HG03575 (cell line): Measurements from ENCODE around the gene TIMP2.
"Not testable (repeated sequence)": the region's sequence is repeated elsewhere in the genome, so short reads cannot be mapped to it uniquely, and the experiment has no call there.

Source experiments
- ATAC-seq: cut with Tn5 transposase; IDR thresholded peaks from one replicate; pipeline ENCODE4 v1.9.1; 2021; ENCODE audit not compliant: unreplicated experiment, insufficient number of reproducible peaks, low FRiP score; ENCODE audit errors: extremely low read depth

TIMP2 gene

GRCh38 chr17:78882540-78883088 lies 42.6 kb downstream of the TIMP2 start:
- no peak for ATAC-seq

DNA sequence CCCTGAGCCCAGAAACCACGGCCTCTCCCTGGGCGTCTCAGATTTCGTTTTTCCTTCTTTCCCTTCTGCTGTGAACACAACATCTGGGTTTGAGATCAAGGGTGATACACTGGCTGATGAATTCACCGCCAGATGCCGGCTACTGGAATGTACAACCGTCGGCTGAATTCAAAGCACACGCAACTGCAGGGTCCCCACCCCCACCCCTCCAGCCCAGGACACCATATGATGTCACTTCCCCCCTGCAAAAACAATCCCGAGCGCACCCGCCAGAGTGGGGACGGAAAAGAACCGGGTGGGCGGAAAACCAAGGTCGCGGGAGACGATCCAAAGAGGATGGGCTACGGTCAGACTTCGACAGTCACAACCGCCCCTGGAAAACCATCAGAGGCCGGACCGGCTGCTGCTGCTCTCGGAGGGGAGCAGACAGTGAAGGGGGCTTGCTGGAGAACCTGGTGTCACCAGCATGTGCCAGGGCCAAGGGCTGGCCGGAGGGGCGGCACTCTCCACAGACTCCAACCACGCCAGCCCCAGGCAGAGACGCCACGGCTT lies 45.5 kb downstream of the TIMP2 start:
- no peak for ATAC-seq

DNA sequence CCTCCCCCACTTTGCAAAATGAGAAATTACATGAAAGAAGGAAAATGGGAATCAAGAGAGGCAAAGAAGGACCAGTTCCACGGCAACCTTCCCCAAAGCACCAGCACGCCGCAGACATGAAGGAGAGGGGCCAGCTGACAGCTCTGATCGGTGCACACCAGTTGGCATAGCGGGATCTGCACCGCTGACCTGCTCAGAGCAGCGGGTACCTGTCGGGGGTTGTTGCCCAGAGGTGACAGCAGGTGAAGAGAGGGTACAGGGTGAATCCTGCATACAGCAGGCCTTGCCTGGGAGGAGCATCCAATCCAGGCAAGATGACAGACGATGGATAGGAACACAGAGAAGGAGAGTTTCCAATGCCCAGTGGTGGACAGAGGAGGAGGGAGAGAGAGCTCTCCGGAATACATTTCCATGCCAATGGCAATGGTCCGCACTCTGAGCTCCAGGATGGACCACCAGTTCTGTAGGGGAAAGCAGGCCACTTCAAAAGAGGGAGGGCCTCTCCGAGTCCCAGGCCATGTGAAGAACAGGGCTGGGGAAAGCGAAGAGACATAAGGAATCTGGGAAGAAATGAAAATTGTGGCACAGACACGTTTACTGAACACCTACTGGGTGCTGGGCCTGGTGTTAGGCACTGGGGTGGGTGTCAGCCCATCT lies 46.2 kb downstream of the TIMP2 start:
- no peak for ATAC-seq

DNA sequence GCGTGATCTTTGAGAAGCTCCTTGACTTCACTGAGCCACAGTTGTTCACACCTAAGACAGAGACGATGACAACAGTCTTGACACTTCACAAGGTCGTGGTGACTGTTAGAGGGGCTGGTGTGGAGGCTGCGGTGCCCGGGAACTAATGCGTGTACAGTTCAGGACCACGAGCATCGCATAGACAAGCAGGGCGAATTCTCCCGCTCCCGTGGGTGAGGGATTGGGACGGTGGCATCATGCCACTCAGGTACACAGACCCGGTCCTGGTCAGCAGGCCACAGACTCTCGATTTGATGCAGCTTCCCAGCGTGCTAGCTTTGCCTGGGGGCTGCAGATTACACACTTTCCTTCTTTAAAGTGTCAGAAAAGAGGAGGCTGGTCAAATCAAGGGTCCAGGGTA lies 46.9 kb downstream of the TIMP2 start:
- ATAC-seq = no peak

- ATAC-seq = not testable (repeated sequence)
These were observed 48.2 kb downstream of the TIMP2 start for GRCh38 chr17:78876954-78877517.

- no peak for ATAC-seq
These were observed 49.0 kb downstream of the TIMP2 start for GRCh38 chr17:78876094-78876597.

GRCh38 chr17:78875363-78876093 lies 49.7 kb downstream of the TIMP2 start:
- ATAC-seq = no peak

- ATAC-seq = no peak
These were observed 51.5 kb downstream of the TIMP2 start for GRCh38 chr17:78873519-78874340.

DNA sequence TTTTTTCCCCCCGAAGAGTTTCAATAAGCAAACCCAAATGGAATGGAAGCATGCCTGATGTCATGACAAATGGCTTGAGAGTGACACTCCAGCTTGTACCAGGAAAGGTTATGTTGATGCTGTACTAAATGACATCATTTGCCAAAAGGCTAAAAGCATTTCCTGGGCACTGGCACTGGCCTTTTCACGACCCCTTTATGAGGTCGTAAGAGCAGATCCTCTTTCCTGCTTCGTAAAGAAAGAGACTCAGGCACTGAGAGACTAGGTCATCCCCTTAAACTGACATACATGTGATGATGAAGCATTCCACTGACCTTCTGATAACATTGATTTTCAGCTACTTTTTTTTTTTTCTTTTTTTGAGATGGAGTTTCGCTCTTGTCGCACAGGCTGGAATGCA lies 52.7 kb downstream of the TIMP2 start:
- no peak for ATAC-seq

DNA sequence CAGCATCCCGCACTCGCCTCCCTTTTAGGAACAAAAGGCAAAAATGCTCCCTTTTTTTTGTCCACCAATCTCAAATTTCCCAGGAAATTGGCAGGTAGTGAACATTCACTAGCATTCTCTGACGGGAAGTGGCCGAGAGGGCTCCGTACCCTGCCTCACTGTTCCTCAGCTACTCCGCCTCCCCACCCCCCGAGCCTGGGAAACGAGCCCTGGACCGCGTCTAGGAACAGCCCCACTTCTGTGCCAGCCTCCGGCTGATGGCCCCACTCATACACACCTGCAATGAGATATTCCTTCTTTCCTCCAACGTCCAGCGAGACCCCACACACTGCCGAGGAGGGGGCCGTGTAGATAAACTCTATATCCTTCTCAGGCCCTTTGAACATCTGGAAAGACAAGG lies 54.6 kb downstream of the TIMP2 start:
- no peak for ATAC-seq

DNA sequence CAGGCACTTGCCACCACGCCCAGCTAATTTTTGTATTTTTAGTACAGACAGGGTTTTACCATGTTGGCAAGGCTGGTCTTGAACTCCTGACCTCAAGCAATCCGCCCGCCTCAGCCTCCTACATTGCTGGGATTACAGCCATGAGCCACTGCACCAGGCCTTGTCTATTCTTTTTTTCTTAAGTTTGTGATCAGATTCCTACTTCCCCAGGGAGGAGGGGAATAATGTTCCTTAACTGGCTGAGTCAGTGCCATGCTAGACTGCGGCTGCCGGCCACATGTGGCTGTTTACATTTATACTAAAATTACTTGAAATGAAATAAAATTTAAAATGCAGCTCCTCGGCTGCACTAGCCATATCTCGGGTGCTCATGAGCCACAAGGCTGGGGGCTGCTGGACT lies 56.8 kb downstream of the TIMP2 start:
- ATAC-seq = no peak

DNA sequence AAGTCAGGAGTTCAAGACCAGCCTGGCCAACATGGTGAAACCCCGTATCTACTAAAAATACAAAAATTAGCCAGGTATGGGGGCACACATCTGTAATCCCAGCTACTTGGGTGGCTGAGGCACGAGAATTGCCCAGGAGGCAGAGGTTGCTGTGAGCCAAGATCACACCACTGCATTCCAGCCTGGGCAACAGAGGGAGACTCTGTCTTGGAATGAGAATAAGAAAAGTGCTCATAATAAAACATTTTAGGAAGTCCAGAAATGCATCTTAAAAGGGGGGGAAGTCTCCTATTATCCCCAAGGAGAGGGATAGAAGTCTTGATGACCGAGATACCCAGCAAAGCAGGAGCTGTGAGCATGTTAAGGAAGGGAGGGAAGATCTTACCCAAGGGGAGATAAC lies 58.1 kb downstream of the TIMP2 start:
- ATAC-seq = not testable (repeated sequence)

GRCh38 chr17:78865682-78866390 lies 59.4 kb downstream of the TIMP2 start:
- ATAC-seq = no peak

- no peak for ATAC-seq
These were observed 61.1 kb downstream of the TIMP2 start for GRCh38 chr17:78864117-78864516.

DNA sequence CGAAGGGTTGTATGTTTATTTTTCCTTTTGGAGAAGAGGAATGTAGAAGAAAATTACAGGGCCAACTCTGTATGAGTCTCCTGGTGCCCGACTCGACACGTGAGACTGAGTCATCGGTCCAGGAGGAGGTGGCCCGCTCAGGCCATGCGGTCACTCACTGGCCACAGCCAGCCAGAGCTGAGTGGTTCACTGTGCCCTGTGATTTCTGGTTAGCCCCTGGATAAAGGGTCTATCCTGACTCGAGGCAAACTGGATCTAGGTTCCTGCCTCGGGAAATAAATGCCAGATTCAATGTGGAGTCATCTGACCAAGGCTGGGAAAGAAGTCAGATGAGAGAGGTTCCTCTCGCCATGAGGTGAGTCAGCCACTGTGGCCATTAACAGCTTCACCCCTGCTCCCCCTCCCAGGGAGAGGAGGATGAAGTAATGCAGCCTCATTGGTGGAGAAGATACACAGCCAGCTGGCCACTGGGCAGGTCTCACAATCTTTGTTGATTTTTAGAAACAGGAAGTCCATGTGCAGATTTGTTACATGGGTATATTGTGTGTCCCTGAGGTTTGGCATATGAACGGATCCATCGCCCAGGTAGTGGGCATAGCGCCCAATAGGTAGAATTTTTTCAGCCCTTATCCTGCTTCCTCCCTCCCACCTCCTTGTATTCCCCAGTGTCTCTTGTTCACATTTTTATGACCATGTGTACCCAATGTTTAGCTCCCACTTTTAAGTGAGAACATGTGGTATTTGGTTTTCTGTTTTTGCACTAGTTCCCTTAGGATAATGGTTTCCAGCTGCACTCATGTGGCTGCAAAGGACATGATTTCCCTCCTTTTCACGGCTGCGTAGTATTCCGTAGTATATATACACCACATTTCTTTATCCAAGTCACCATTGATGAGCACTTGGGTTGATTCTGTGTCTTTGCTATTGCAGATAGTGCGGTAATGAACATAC lies 62.8 kb downstream of the TIMP2 start:
- no peak for ATAC-seq

GRCh38 chr17:78861229-78861628 lies 64.0 kb downstream of the TIMP2 start:
- no peak for ATAC-seq

DNA sequence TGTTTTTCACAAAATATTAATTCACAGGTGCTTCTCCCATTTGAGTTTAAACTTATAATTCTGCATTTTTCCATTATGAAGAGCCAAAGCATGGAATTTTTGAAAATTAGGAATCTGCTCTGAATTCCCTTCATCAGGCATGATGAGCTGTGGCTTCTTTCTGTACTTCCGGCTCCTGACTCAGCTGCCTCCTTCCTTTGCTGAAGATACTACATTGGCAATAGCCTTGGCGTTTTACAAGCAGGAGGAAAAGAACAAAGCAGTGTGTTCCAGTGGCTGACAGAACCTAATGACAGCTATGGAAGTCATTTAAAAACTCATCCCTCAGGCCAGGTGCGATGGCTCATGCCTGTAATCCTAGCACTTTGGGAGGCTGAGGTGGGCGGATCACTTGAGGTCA lies 66.1 kb downstream of the TIMP2 start:
- ATAC-seq = no peak
